T follicular helper cell (primary cell): Measurements from ENCODE around the gene RFX5.

Experiments used
- DNase-seq: peaks from one replicate; pipeline ENCODE4 v3.0.0-alpha.2; 2020; ENCODE audit warnings: low read depth

RFX5 gene

GRCh38 chr1:151324390-151324930 lies 22.6 kb downstream of the RFX5 start:
- DNase-seq, result no peak

DNA sequence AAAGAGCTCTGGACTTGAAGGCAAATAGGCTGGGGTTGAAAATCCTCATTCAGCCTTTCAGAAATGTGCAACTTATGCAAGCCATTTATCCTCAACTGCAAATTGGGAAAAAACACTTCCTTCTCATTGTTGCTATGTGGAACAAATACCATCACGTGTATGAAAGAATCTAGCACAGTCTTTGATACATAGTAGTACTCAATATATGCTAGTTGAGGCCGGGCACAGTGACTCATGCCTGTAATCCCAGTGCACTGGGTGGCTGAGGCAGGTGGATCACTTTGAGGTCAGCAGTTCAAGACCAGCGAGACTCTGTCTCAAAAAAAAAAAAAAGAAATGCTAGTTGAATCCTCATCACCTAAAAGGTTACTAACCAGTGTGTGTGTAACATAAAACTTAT lies 28.1 kb downstream of the RFX5 start:
- DNase-seq, result no peak

- DNase-seq, result no peak
Observed at GRCh38 chr1:151315565-151316235, 31.4 kb downstream of the RFX5 start.

DNA sequence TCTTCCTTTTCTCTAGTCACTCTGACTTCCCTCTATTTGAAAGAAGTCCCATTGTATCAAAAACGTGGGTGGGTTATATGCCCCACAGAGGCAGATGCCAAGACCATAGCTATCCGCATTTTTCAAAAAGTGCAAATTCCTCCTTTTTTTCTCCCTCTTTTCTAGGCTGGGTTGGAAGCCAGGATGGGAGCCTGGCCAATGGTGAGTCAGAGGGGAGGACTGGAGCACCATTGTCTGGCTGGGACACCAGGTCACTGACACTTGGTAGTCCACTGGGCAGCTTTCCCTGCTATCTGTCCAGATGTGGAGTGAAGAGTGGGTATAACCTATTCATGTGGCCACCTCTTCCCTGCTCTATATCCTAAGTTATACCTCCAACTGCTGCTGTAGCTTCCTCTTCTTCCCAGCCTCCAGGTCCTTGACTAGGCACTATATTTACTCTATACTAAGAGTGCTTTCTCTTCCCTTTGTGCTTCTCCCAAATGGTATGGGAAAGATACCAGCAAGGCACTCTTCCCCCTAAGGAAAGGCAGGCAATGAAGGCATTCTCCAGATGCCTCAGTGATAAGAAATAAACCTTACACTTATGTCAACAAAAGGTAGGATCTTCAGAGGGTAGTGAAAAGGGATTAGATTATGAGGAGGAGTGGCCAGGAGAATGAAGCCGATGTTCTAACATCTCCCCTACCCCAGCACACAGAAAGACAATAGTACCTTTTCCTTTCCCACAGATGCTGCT lies 32.7 kb downstream of the RFX5 start:
- DNase-seq, result no peak

DNA sequence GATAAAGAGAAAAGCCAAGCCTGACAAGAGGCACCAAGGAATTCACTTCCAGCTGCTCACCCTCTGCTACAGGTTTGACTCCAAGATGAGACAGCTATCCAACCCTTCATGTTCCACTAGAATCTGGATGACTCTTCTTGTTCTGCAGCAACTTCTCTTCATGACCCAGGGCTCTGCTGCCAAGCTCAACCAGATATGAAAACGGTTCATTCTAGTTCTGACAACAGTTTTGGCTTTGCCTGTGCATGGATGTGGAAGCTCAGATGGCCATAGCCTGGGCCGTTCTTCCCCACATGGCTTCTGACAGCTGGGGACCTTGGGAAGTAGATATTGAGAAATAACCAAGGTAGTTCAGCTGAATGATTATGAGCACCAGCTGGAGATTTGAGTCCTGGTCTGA lies 33.6 kb downstream of the RFX5 start:
- no peak for DNase-seq

GRCh38 chr1:151312826-151313225 lies 34.2 kb downstream of the RFX5 start:
- no peak for DNase-seq

DNA sequence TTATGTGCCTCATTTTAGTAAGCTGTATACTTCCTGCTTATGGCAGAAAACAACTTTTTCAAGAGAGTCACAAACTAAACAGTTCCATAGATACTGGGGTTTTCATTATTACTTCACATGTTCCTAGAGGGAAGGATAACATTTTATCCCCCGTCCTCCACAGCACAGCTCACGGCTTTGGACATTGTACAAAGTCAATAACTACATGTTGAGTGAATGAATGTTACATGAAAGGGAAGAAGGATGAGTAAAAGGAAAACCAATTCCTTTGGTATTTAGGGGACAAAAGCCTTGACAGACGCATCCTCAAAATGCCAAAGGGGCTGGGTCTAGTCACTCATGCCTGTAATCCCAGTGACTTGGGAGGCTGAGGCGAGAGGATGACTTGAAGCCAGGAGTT lies 34.6 kb downstream of the RFX5 start:
- DNase-seq, result no peak

GRCh38 chr1:151311589-151312331 lies 35.3 kb downstream of the RFX5 start:
- DNase-seq, result peak; percentile 21

DNA sequence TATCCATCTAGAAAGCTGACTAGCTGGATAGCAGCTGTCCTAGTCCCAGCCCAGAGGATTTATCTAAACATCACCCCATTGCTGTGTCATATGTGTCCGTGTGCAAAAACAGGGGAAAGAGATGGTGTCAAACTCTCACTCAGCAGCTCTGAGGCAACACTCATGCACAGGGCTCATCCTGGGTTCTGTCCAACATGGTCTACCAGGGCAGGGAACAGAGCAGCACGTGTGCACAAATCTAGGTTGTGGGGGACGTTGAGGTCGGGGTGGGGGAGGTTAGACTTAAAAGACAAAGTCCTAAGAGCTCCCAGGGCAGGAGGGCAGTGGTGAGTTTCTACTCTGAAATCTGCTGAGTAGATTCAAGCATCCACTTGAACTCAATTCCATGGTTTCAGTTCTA lies 36.0 kb downstream of the RFX5 start:
- no peak for DNase-seq

DNA sequence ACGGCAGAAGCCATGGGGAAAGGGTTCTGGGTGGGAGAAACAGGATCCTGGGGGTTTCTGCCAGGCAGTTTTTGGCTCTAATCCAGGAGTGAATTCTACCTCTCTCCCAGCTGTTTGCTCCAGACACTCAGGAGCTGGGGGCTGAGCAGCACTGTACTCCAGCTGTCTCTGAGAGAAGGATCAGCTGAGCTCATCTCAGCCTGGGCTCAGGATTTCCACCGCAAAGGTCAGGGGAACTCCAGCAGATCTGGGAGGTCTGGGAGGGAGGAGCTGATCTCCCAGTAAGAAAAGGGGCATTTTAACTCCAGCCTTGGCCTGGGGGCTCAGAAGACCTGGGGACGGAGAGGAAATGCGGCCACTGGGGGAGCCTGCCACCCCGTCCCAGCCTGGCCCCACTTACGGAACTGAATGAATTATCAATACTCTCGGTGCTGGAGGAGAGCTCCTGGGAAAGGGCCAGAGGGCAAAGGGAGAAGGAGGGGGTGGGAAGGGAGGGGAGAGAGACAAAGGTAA lies 37.2 kb downstream of the RFX5 start:
- DNase-seq, result no peak

- DNase-seq, result no peak
Observed at GRCh38 chr1:151294742-151295462, 52.1 kb downstream of the RFX5 start.

- DNase-seq, result no peak
Observed at GRCh38 chr1:151293093-151293492, 54.0 kb downstream of the RFX5 start.

- DNase-seq, result no peak
Observed at GRCh38 chr1:151292207-151293030, 54.6 kb downstream of the RFX5 start.

DNA sequence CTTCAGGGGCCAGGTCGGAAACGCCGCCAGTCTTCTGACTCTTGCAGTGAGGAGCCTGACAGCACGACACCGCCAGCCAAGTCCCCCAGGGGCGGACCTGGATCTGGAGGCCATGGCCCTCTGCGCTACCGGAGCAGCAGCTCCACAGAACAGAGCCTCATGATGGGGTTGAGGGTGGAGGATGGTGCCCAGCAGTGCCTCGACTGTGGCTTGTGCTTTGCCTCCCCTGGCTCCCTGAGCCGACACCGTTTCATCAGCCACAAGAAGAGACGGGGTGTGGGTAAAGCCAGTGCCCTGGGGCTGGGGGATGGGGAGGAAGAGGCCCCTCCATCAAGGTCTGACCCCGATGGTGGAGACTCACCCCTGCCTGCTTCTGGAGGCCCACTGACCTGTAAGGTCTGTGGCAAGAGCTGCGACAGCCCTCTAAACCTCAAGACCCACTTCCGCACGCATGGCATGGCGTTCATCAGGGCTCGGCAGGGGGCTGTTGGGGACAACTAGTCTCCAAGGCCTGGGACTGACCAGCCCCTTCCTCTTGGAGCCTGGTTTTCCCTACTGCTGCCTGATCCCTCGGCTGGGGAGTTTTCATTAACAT lies 56.2 kb downstream of the RFX5 start:
- DNase-seq, result no peak
